OCI-LY3 (cell line): ENCODE measurements around the gene OBSCN.
"Not testable (repeated sequence)": the region's sequence is repeated elsewhere in the genome, so short reads cannot be mapped to it uniquely, and the experiment has no call there.

Experiments used
- H2AFZ ChIP-seq: fragments of 200-600, 300-600 bp; shearing (Covaris generic); 2 replicates; pipeline ENCODE4 v1.6.0; 2014; ENCODE audit warnings: antibody characterized with exemption, low read depth, low read length
- H3K27ac ChIP-seq: fragments of 200-600, 300-600 bp; sonication (generic); 2 replicates; pipeline ENCODE4 v1.5.1; 2014; ENCODE audit warnings: mild to moderate bottlenecking, low read length, moderate library complexity, mixed read lengths
- H3K27me3 ChIP-seq: fragments of 200-600, 300-600 bp; sonication (generic); 2 replicates; pipeline ENCODE4 v1.6.1; 2014; ENCODE audit warnings: low read depth, low read length, mixed read lengths
- H3K36me3 ChIP-seq: fragments of 200-600, 300-600 bp; sonication (generic); replicated peaks from 2 replicates; pipeline ENCODE3; 2014; ENCODE audit warnings: low read depth, low read length, mixed read lengths
- H3K4me1 ChIP-seq: fragments of 300-600, 200-600 bp; sonication (generic); 2 replicates; pipeline ENCODE4 v1.6.1; 2014; ENCODE audit warnings: low read length, mixed read lengths
- H3K4me2 ChIP-seq: fragments of 200-600, 300-600 bp; sonication (generic); 2 replicates; pipeline ENCODE4 v1.6.1; 2014; ENCODE audit warnings: low read length, mixed read lengths
- H3K4me3 ChIP-seq: fragments of 300-600, 200-600 bp; sonication (generic); 2 replicates; pipeline ENCODE4 v1.5.1; 2014; ENCODE audit warnings: antibody characterized with exemption, mild to moderate bottlenecking, low read length, moderate library complexity
- H3K79me2 ChIP-seq: fragments of 300-600, 200-600 bp; shearing (Covaris generic); 2 replicates; pipeline ENCODE4 v1.6.1; 2014; ENCODE audit warnings: mild to moderate bottlenecking, low read length, mixed read lengths
- H3K9ac ChIP-seq: fragments of 300-600, 200-600 bp; shearing (Covaris generic); 2 replicates; pipeline ENCODE4 v1.6.0; 2014; ENCODE audit warnings: mild to moderate bottlenecking, low read length, moderate library complexity
- H3K9me3 ChIP-seq: fragments of 200-600, 300-600 bp; shearing (Covaris generic); 2 replicates; pipeline ENCODE4 v1.6.1; 2014; ENCODE audit warnings: low read length, mixed read lengths; ENCODE audit not compliant: insufficient read depth
- H4K20me1 ChIP-seq: fragments of 200-600, 300-600 bp; sonication (generic); 2 replicates; pipeline ENCODE4 v1.6.1; 2016; ENCODE audit warnings: low read length, mixed read lengths; ENCODE audit not compliant: insufficient read depth
- CTCF ChIP-seq: fragments of 200-600, 300-600 bp; sonication (generic); IDR thresholded peaks from 2 replicates; pipeline ENCODE4 v1.5.1; 2014; ENCODE audit warnings: antibody characterized with exemption, low read length, low read depth
- EZH2phosphoT487 ChIP-seq: fragments of 200-600 bp; shearing (Covaris generic); IDR thresholded peaks from 2 replicates; pipeline ENCODE4 v1.6.1; 2018; ENCODE audit warnings: antibody characterized with exemption, mixed run types, low read depth

OBSCN gene

GRCh38 chr1:228171221-228171891 lies 36.5 kb upstream of the OBSCN start:
- H3K4me2 ChIP-seq: no peak overlapping the region
- no peaks in the 10 kb centered on the region for H3K36me3 ChIP-seq
- H4K20me1 ChIP-seq: peaks cover 5% of the 10 kb centered on the region
- no peak overlapping the region for H2AFZ ChIP-seq
- H3K27me3 ChIP-seq: no peaks in the 10 kb centered on the region
- no peak overlapping the region for H3K9ac ChIP-seq
- TF ChIP-seq EZH2phosphoT487: no peak
- no peak for TF ChIP-seq CTCF
- H3K27ac ChIP-seq: no peak overlapping the region
- H3K4me3 ChIP-seq: no peak overlapping the region
- peaks cover 7% of the 10 kb centered on the region for H3K79me2 ChIP-seq
- peaks cover 6% of the 10 kb centered on the region for H3K4me1 ChIP-seq
- no peaks in the 10 kb centered on the region for H3K9me3 ChIP-seq

DNA sequence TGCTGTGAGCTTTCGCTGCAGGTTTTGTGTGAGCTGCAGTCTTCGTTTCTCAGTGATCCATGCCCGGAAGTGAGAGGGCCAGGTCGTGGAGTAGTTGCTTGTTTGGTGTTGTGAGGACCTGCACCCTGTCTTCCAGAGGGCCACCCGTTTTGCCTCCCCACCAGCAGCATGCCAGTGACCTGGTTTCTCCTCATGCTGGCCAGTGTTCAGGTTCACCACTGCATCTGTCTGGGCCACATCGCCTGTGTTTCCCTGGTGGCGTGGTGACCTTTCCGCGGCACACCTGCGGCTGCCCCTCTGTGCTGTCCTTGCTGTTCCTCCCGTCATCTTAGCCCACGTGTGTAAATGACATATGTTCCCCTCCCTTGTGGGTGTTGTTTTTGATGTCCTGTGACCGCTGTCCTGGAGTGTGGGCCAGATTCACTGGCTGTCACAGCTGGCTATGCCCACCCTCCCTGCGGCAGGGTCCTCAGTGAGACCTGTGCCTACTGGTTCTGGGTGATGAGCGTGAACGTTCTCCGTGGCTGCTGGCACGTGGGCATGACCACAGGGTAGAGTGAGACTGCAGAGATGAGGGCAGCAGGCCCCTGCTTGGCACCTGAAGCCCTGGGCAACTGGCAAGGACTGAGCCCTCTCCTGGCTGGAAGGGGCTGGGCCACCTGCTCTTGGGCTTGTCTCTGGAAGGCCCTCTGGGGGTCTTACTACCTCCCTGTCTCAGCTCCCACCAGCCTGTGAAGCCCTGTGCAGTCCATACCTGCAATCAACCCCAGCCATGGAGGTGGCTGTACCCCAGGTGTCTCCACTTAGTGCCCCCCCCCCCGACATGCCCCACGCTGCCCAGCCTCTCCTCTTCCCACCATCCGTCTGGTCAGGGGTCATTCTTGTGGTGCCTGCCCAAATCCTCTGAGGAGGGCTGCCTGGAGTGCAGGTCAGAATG lies 35.0 kb upstream of the OBSCN start:
- Histone ChIP-seq H3K79me2 (no peaks in the 10 kb centered on the region), H4K20me1 (peaks cover 5% of the 10 kb centered on the region), H3K9ac (no peak overlapping the region), H3K27me3 (no peaks in the 10 kb centered on the region), H3K36me3 (no peaks in the 10 kb centered on the region), H3K4me1 (no peaks in the 10 kb centered on the region), H2AFZ (no peak overlapping the region), H3K4me3 (no peak overlapping the region), H3K4me2 (no peak overlapping the region), H3K9me3 (no peaks in the 10 kb centered on the region), H3K27ac (no peak overlapping the region)
- TF ChIP-seq EZH2phosphoT487 (no peak), CTCF (no peak)

- not testable (repeated sequence) for H3K27ac ChIP-seq
Measured at GRCh38 chr1:228173528-228174481, 34.0 kb upstream of the OBSCN start.

GRCh38 chr1:228174482-228175315 lies 33.1 kb upstream of the OBSCN start:
- H3K4me3 ChIP-seq: no peak overlapping the region

More at GRCh38 chr1:228173528-228174481, 34.0 kb upstream of the OBSCN start:
- not testable (repeated sequence) for H3K36me3 ChIP-seq, H2AFZ ChIP-seq, H3K4me2 ChIP-seq, H3K9ac ChIP-seq, H3K9me3 ChIP-seq, H3K4me1 ChIP-seq, H4K20me1 ChIP-seq, H3K79me2 ChIP-seq, H3K4me3 ChIP-seq, H3K27me3 ChIP-seq

More at GRCh38 chr1:228174482-228175315, 33.1 kb upstream of the OBSCN start:
- no peaks in the 10 kb centered on the region for H3K4me1 ChIP-seq
- TF ChIP-seq EZH2phosphoT487 (no peak), CTCF (no peak)
- H3K79me2 ChIP-seq: no peaks in the 10 kb centered on the region
- H4K20me1 ChIP-seq: peaks cover 5% of the 10 kb centered on the region
- H2AFZ ChIP-seq: no peak overlapping the region
- no peak overlapping the region for H3K9ac ChIP-seq
- H3K9me3 ChIP-seq: no peaks in the 10 kb centered on the region
- no peaks in the 10 kb centered on the region for H3K36me3 ChIP-seq
- no peaks in the 10 kb centered on the region for H3K27me3 ChIP-seq
- no peak overlapping the region for H3K27ac ChIP-seq
- H3K4me2 ChIP-seq: no peak overlapping the region
